Thoracic aorta (tissue), 2 donors: ENCODE data around the gene MBTPS1. TPM values are rescaled to one million over a fixed set of nuclear protein-coding genes. Genes with fewer than 3 reads are reported as not detected.

Experiments
- ATAC-seq: fragments of 150-250 bp; one replicate; pipeline ENCODE4 v1.8.0; 2017; ENCODE audit warnings: low read depth; ENCODE audit not compliant: insufficient number of reproducible peaks, low FRiP score
- DNase-seq: peaks from one replicate; pipeline ENCODE4 v3.0.0-alpha.2; 2020; ENCODE audit warnings: low spot score
- H3K27ac ChIP-seq, 2 donors: fragments of 200-600 bp; sonication (generic); 1 replicate in 1 of 2; 2 replicates in 1 of 2; pipeline ENCODE4 v1.5.1; 2016; ENCODE audit warnings: mild to moderate bottlenecking in 2 of 2, moderate library complexity in 2 of 2
- H3K27me3 ChIP-seq: fragments of 200-600 bp; sonication (generic); replicated peaks from 2 replicates; pipeline ENCODE4 v1.6.0; 2016; ENCODE audit warnings: mild to moderate bottlenecking; ENCODE audit not compliant: insufficient read depth
- H3K36me3 ChIP-seq: fragments of 200-600 bp; sonication (generic); one replicate; pipeline ENCODE4 v1.5.1; 2016
- H3K4me1 ChIP-seq, 2 donors: fragments of 200-600 bp; sonication (generic); 1 replicate in 1 of 2; 2 replicates in 1 of 2; pipeline versions ENCODE4 v1.5.1 to v1.6.0; 2016; ENCODE audit warnings: low read depth in 2 of 2, mild to moderate bottlenecking in 1 of 2; ENCODE audit not compliant: control insufficient read depth in 1 of 2
- H3K4me3 ChIP-seq: fragments of 200-600 bp; sonication (generic); 2 replicates; pipeline ENCODE4 v1.5.1; 2016; ENCODE audit warnings: mild to moderate bottlenecking
- H3K9me3 ChIP-seq: fragments of 200-600 bp; sonication (generic); 2 replicates; pipeline ENCODE4 v1.5.1; 2016
- CTCF ChIP-seq: fragments of 200-600 bp; sonication (generic); IDR thresholded peaks from one replicate; pipeline ENCODE4 v1.5.1; 2019; ENCODE audit warnings: antibody characterized with exemption
- total RNA-seq, 2 donors: library from RNA; depleted of rRNA; stranded (reverse); fragments of >200 nt; gene quantifications; one replicate each; pipeline versions ENCODE4 v1.1.0 to v1.2.3, GENCODE V29; 2016

The MBTPS1 gene
- total RNA-seq, 2 donors from 2014 or later, result 91.9 to 98.2 TPM

GRCh38 chr16:84049403-84050060, 67.2 kb downstream of the MBTPS1 start:
- no peak for DNase-seq
- Histone ChIP-seq H3K9me3 (no peaks in the 10 kb centered on the region), H3K27me3 (no peaks in the 10 kb centered on the region), H3K4me3 (no peak overlapping the region), H3K27ac (no peak overlapping the region), H3K36me3 (peaks cover 16% of the 10 kb centered on the region), H3K4me1 (no peaks in the 10 kb centered on the region)
- no peak for ATAC-seq
- no peak for TF ChIP-seq CTCF

- Histone ChIP-seq H3K4me3 (no peak overlapping the region), H3K27me3 (no peaks in the 10 kb centered on the region), H3K27ac (no peak overlapping the region), H3K9me3 (no peaks in the 10 kb centered on the region), H3K36me3 (peaks cover 10% of the 10 kb centered on the region), H3K4me1 (no peaks in the 10 kb centered on the region)
- TF ChIP-seq CTCF, result no peak
- DNase-seq (no peak), ATAC-seq (no peak)
Observed at GRCh38 chr16:84048871-84049270, 67.9 kb downstream of the MBTPS1 start.

GRCh38 chr16:84048270-84048669, 68.5 kb downstream of the MBTPS1 start:
- H3K36me3 ChIP-seq, result peaks cover 7% of the 10 kb centered on the region
- no peaks in the 10 kb centered on the region for H3K9me3 ChIP-seq
- DNase-seq, result no peak
- ATAC-seq, result no peak
- no peaks in the 10 kb centered on the region for H3K4me1 ChIP-seq
- no peak for TF ChIP-seq CTCF
- no peak overlapping the region for H3K27ac ChIP-seq
- H3K27me3 ChIP-seq, result no peaks in the 10 kb centered on the region
- no peak overlapping the region for H3K4me3 ChIP-seq

- no peaks in the 10 kb centered on the region for H3K9me3 ChIP-seq
- TF ChIP-seq CTCF, result no peak
- no peaks in the 10 kb centered on the region for H3K27me3 ChIP-seq
- no peaks in the 10 kb centered on the region for H3K4me1 ChIP-seq
- no peak overlapping the region for H3K27ac ChIP-seq
- peaks cover 5% of the 10 kb centered on the region for H3K36me3 ChIP-seq
- DNase-seq, result no peak
- no peak for ATAC-seq
- no peak overlapping the region for H3K4me3 ChIP-seq
Observed at GRCh38 chr16:84047626-84048025, 69.1 kb downstream of the MBTPS1 start.

GRCh38 chr16:84047206-84047605, 69.5 kb downstream of the MBTPS1 start:
- peaks cover 5% of the 10 kb centered on the region for H3K36me3 ChIP-seq
- no peaks in the 10 kb centered on the region for H3K9me3 ChIP-seq
- no peak overlapping the region for H3K27ac ChIP-seq
- no peak for TF ChIP-seq CTCF
- DNase-seq (no peak), ATAC-seq (no peak)
- H3K4me3 ChIP-seq, result no peak overlapping the region
- no peaks in the 10 kb centered on the region for H3K4me1 ChIP-seq
- no peaks in the 10 kb centered on the region for H3K27me3 ChIP-seq
